GM21825 (cell line): ENCODE results near the gene PAN2.
"Not testable (repeated sequence)": the region's sequence is repeated elsewhere in the genome, so short reads cannot be mapped to it uniquely, and the experiment has no call there.

Experiments used
- ATAC-seq: cut with Tn5 transposase; IDR thresholded peaks from one replicate; pipeline ENCODE4 v1.9.1; 2021; ENCODE audit warnings: mild to moderate bottlenecking, moderate library complexity; ENCODE audit not compliant: unreplicated experiment

Gene PAN2

DNA sequence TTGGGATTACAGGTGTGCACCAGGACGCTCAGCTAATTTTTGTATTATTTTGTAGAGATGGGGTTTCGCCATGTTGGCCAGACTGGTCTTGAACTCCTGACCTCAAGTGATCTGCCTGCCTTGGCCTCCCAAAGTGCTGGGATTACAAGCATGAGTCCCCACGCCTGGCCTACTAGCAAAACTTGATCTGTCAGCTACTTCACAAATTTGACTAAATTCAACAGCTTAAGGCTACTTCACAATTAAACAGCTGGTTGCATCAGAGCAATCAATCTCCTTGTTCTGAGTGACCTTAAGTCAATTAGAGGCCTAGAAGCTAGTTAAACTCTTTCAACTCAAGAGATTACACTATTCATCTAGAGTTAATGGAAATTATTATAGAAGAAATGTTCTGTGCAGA lies 54.9 kb downstream of the PAN2 start:
- no peak for ATAC-seq

DNA sequence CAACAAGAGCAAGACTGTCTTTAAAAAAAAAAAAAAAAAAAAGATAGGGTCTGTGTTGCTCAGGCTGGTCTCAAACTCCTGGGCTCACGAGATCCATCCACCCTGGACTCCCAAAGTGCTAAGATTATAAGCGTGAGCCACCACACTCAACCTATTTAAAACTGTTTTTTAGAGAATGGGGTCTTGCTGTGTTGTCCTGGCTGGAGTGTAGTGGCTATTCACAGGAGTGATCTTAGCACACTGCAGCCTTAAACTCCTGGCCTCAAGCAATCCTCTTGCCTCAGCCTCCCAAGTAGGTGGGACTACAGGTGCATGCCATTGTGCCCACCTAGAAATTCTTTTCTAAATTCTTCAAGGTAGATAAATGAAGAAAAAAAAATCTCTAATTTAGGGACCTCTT lies 59.5 kb downstream of the PAN2 start:
- no peak for ATAC-seq

- not testable (repeated sequence) for ATAC-seq
These were observed 61.3 kb downstream of the PAN2 start for GRCh38 chr12:56272468-56272867.

DNA sequence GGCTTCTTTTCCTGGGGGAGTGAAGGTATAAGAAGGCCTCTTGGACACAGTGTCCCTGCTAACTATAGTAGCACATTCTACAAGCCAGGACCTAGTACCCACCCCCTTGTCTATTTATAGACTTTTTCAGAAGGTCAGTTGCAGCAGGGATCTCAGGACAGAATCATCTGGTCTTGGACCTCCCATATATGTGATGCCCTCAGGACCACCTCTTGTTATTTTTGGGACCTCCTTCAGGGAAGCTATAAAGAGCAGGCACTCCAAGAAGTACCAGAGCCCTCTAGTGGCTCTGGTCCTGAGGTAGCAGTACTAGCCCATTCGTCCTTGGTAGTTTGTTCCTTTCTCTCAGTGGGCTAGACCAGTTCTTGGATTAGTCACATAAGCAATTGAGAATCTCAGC lies 62.8 kb downstream of the PAN2 start:
- no peak for ATAC-seq

DNA sequence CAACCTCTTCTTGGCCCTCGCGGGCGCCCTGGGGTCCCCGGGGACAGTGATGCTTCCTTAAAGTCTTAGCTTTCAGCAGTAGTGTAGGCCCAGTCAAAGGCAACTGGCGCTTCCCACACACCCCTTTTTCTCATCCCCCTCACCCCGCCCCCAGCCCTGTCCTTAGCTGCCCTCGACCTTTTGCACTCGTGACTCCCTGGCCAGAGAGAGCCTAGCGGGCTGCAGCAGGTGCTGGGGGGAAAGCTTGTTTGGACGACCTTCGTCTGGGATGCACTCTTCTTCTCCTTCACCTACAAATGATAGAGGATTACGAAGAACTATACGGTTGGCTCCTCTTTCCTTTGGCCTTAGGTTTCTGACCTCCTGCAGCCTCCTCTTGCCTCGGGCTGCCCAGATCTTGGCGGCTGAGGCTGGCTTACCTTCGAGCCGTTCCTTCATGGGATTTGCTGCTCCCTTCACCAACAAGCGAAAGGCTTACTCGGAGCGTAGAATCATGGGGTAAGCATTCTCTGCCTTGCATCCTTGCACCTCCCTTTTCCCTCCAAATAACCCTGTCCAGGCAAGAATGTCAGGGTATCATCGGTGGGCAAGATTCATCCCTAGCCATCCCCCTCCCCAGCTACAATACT lies 66.2 kb downstream of the PAN2 start:
- peak; percentile 15 for ATAC-seq

DNA sequence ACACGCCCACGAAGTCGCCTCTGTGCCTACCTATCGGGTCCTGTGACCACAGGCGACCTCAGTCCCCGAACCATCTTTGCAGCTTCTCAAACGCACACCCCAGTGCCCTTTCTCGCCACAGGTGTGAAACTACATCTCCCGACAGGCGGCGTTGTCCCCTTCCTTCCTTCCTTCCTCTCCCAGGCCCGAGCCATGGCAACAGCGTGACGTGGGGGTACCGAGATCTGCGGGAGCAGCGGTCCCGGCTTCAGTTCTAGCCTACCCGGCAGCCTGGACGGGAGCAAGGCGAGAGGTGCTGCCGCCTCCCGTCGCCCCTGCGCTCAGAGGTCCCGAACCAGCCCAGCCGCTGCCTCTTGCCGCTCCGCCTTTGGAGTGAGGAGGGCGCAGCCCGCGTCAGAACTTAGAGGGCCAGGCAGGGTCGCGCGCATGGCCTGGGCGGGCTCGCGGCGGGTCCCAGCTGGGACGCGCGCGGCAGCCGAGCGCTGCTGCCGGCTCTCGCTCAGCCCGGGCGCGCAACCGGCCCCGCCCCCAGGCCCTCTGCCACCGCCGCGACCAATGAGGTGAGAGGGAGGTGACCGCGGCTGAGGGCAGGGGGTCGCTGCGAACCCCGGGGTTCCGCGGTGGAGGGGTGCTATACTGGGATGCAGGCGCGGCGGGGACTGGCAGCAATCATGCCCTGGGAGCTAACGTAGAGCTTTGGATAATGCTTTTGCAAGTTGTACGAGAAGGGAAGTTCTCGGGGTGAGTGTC lies 66.9 kb downstream of the PAN2 start, which contains the start of gene COQ10A:
TSS of gene COQ10A (plus strand) at position 250 of the 750 bp plus-strand sequence. CDS start at position 427, 177 bp downstream.
- peak; percentile 86 for ATAC-seq
